VCaP (cell line): Measurements from ENCODE around the gene MAP4K3.

Experiments
- H3K27ac ChIP-seq: fragments of 450-650 bp; 2 replicates; pipeline ENCODE4 v1.5.1; 2017
- CTCF ChIP-seq: fragments of 450-650 bp; conservative IDR thresholded peaks from 2 replicates; pipeline ENCODE4 v1.5.1; 2017; ENCODE audit warnings: mild to moderate bottlenecking, moderate library complexity

MAP4K3 gene

GRCh38 chr2:39407516-39408296, 29.4 kb downstream of the MAP4K3 start:
- no peak for TF ChIP-seq CTCF
- H3K27ac ChIP-seq: peak overlapping the region; percentile 14; the same call in 1 of the 2 replicates

GRCh38 chr2:39405364-39405763, 31.7 kb downstream of the MAP4K3 start:
- no peak for TF ChIP-seq CTCF
- no peak overlapping the region for H3K27ac ChIP-seq

GRCh38 chr2:39403311-39403710, 33.8 kb downstream of the MAP4K3 start:
- H3K27ac ChIP-seq: no peak overlapping the region

GRCh38 chr2:39401319-39401718, 35.8 kb downstream of the MAP4K3 start:
- TF ChIP-seq CTCF: no peak
- peak overlapping the region; percentile 83 for H3K27ac ChIP-seq

More at GRCh38 chr2:39403311-39403710, 33.8 kb downstream of the MAP4K3 start:
- no peak for TF ChIP-seq CTCF

- peak overlapping the region; percentile 83 for H3K27ac ChIP-seq
- TF ChIP-seq CTCF: no peak
Measured at GRCh38 chr2:39399570-39399969, 37.5 kb downstream of the MAP4K3 start.

- no peak for TF ChIP-seq CTCF
- H3K27ac ChIP-seq: no peak overlapping the region
Measured at GRCh38 chr2:39395313-39395712, 41.8 kb downstream of the MAP4K3 start.

- no peak overlapping the region for H3K27ac ChIP-seq
- no peak for TF ChIP-seq CTCF
Measured at GRCh38 chr2:39394516-39394961, 42.5 kb downstream of the MAP4K3 start.
